ENCODE measurements around the gene LRCH1.

LRCH1 gene

DNA sequence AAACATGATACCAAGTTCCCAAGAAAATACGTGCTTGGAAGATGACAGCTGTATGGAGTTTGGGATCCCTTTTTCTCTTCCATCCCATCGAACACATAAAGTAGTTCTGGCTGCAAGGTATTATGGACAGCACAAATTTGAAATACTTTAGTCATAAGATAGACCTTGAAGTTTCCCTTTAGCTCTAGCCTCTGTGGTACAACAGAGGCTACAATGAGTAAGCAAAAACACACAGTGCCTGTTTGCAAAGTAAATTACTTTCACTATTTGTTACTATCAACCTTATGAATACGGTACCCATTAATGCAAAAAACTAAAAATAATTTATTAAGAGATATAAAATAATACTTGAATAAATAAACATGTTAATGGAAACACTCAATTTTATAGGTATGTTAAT is 21.0 kb upstream of the LRCH1 start:
- WGBS (ENCODE audit: insufficient coverage, insufficient read length) = no CpG with 5 or more reads among the region's 3 CpGs
- Histone ChIP-seq H3K36me3 (ENCODE audit: control insufficient read depth, insufficient read depth, low read length) (no peaks in the 10 kb centered on the region), H3K4me3 (ENCODE audit: low read length) (no peak overlapping the region), H3K27ac (ENCODE audit: low read length) (no peak overlapping the region), H3K4me1 (ENCODE audit: control insufficient read depth, insufficient read depth, low read length) (no peaks in the 10 kb centered on the region), H3K27me3 (ENCODE audit: control insufficient read depth, insufficient read depth, low read length) (no peaks in the 10 kb centered on the region), H3K9me3 (ENCODE audit: control insufficient read depth, insufficient read depth, low read length) (no peaks in the 10 kb centered on the region)
- DNase-seq (ENCODE audit: low read depth, low spot score) = no peak

DNA sequence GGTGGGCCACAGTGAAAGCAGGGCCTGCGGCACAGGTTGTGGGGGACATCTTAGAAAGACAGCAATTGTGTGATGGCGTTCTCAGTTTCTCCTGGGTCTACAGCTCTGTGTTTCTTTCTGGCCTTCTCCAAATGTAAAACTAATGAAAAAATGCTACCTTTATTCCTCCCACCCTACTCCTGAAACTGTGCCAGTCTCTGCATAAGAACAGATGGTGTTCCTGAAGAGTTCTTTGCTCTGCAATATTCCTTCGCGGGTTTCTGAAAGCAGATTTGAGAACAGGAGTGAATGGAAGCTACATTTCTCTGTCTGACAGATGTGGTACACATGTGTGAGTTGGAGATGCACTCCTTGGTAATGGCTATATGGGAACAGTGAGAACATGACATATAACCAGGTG is 18.0 kb upstream of the LRCH1 start:
- Histone ChIP-seq H3K36me3 (ENCODE audit: control insufficient read depth, insufficient read depth, low read length) (no peaks in the 10 kb centered on the region), H3K4me3 (ENCODE audit: low read length) (no peak overlapping the region)
- WGBS (ENCODE audit: insufficient coverage, insufficient read length) = no CpG with 5 or more reads among the region's 4 CpGs

DNA sequence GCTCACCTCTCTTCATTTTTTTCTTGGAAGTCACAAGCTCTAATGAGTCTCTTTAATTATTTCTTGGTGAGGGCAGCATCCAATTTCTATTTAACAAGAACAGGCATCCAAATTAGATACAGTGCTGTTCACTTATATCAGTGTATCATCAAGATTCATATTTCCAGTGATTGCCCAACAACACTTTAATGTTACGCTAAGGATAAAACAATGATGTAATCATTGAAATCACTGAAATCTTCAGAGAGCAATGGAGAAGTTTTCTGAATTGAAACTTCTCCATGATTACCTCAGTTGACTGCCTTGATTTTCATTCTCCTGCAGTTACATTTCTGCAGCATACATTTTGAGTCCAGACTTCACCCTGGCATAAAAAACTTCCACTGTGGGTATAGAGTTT is 17.1 kb upstream of the LRCH1 start:
- H3K4me1 ChIP-seq (ENCODE audit: control insufficient read depth, insufficient read depth, low read length) = no peaks in the 10 kb centered on the region
- H3K36me3 ChIP-seq (ENCODE audit: control insufficient read depth, insufficient read depth, low read length) = no peaks in the 10 kb centered on the region
- no peak overlapping the region for H3K27ac ChIP-seq (ENCODE audit: low read length)
- no peak for DNase-seq (ENCODE audit: low read depth, low spot score)
- no peak overlapping the region for H3K4me3 ChIP-seq (ENCODE audit: low read length)
- no peaks in the 10 kb centered on the region for H3K27me3 ChIP-seq (ENCODE audit: control insufficient read depth, insufficient read depth, low read length)
- H3K9me3 ChIP-seq (ENCODE audit: control insufficient read depth, insufficient read depth, low read length) = no peaks in the 10 kb centered on the region
- no CpG with 5 or more reads among the region's 1 CpG for WGBS (ENCODE audit: insufficient coverage, insufficient read length)

More for the DNA sequence above, 18.0 kb upstream of the LRCH1 start:
- Histone ChIP-seq H3K9me3 (ENCODE audit: control insufficient read depth, insufficient read depth, low read length) (no peaks in the 10 kb centered on the region), H3K4me1 (ENCODE audit: control insufficient read depth, insufficient read depth, low read length) (no peaks in the 10 kb centered on the region), H3K27ac (ENCODE audit: low read length) (no peak overlapping the region), H3K27me3 (ENCODE audit: control insufficient read depth, insufficient read depth, low read length) (no peaks in the 10 kb centered on the region)
- DNase-seq (ENCODE audit: low read depth, low spot score) = no peak

DNA sequence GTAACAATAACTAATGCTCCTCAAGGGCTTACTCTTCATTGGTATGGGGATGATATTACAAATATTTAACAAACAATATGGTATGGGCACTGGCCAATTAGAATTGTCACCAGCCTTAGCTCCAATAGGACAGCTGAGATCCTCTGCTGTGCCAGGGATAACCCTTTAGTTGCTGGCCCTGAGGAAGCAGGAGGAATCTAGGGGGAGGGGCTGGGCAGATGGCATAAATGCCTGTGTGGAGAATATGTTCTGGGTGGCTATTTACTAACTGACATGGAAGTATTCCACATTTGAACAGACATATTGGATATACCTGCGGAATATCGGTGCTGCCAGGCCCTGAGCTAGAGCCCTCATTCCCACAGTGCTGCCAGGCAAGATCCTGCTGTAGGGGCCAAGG is 16.6 kb upstream of the LRCH1 start:
- WGBS (ENCODE audit: insufficient coverage, insufficient read length) = no CpG with 5 or more reads among the region's 2 CpGs
- no peak overlapping the region for H3K27ac ChIP-seq (ENCODE audit: low read length)
- no peak for DNase-seq (ENCODE audit: low read depth, low spot score)

DNA sequence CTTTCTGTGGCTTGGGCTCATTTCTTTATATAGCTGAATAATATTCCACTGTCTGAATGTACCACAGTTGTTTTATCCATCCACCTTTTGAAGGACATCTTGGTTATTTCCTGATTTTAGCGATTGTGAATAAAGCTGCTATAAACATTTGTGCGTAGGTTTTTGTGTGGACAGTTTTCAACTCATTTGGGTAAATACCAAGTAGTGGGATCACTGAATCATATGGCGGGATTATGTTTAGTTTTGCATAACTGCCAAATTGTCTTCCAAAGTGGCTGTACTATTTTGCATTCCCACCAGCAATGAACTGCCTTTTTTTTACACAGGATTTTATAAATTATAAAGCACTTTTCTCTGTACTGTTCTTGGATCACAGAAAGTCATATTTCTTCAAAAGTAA is 13.7 kb upstream of the LRCH1 start:
- H3K27ac ChIP-seq (ENCODE audit: low read length) = no peak overlapping the region
- no peak for DNase-seq (ENCODE audit: low read depth, low spot score)
- H3K4me3 ChIP-seq (ENCODE audit: low read length) = no peak overlapping the region
- no CpG with 5 or more reads among the region's 3 CpGs for WGBS (ENCODE audit: insufficient coverage, insufficient read length)
- no peaks in the 10 kb centered on the region for H3K4me1 ChIP-seq (ENCODE audit: control insufficient read depth, insufficient read depth, low read length)
- H3K9me3 ChIP-seq (ENCODE audit: control insufficient read depth, insufficient read depth, low read length) = no peaks in the 10 kb centered on the region
- H3K36me3 ChIP-seq (ENCODE audit: control insufficient read depth, insufficient read depth, low read length) = no peaks in the 10 kb centered on the region
- no peaks in the 10 kb centered on the region for H3K27me3 ChIP-seq (ENCODE audit: control insufficient read depth, insufficient read depth, low read length)

More for the DNA sequence above, 16.6 kb upstream of the LRCH1 start:
- Histone ChIP-seq H3K36me3 (ENCODE audit: control insufficient read depth, insufficient read depth, low read length) (no peaks in the 10 kb centered on the region), H3K4me1 (ENCODE audit: control insufficient read depth, insufficient read depth, low read length) (no peaks in the 10 kb centered on the region), H3K27me3 (ENCODE audit: control insufficient read depth, insufficient read depth, low read length) (no peaks in the 10 kb centered on the region), H3K4me3 (ENCODE audit: low read length) (no peak overlapping the region), H3K9me3 (ENCODE audit: control insufficient read depth, insufficient read depth, low read length) (no peaks in the 10 kb centered on the region)

DNA sequence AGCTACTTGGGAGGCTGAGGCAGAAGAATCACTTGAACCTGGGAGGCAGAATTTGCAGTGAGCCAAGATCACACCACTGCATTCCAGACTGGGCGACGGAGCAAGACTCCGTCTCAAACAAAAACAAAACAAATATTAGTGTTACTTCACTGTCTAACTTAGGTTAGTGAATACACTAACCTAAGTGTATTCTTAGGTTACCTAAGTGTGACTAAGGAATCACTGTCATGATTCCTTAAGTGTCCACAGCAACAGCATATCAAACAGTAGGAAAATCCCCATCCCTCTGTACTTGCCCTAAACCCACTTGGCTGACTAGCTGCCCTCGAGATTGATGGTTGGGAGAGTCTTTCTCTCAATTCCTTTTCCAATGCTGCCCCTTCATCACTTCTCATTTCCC is 11.8 kb upstream of the LRCH1 start:
- WGBS (ENCODE audit: insufficient coverage, insufficient read length) = no CpG with 5 or more reads among the region's 4 CpGs
- no peak overlapping the region for H3K4me3 ChIP-seq (ENCODE audit: low read length)
- no peaks in the 10 kb centered on the region for H3K36me3 ChIP-seq (ENCODE audit: control insufficient read depth, insufficient read depth, low read length)
- DNase-seq (ENCODE audit: low read depth, low spot score) = no peak
- no peaks in the 10 kb centered on the region for H3K4me1 ChIP-seq (ENCODE audit: control insufficient read depth, insufficient read depth, low read length)
- no peaks in the 10 kb centered on the region for H3K27me3 ChIP-seq (ENCODE audit: control insufficient read depth, insufficient read depth, low read length)
- no peaks in the 10 kb centered on the region for H3K9me3 ChIP-seq (ENCODE audit: control insufficient read depth, insufficient read depth, low read length)
- H3K27ac ChIP-seq (ENCODE audit: low read length) = no peak overlapping the region

DNA sequence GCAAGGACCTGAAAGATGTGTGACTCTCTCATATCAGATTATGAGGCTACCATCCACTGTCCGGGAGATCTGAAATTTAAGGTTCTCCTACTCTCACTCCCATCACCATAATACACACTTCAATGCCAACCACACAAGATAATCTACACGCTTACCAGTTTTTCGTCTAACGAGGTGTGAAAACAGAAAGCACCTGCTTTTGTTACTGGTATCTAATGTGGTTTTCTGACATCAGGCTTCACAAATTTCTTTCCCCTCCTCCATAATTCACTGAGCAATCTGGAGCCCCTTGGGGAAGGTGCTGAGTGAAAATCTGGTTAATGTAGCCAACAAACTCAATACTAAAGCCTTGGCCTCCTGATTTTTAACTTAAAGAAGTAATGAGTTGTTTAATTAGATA is 10.1 kb upstream of the LRCH1 start:
- WGBS (ENCODE audit: insufficient coverage, insufficient read length) = 100% methylated on average over 2 of the region's 4 CpGs
- Histone ChIP-seq H3K27ac (ENCODE audit: low read length) (no peak overlapping the region), H3K4me1 (ENCODE audit: control insufficient read depth, insufficient read depth, low read length) (no peaks in the 10 kb centered on the region), H3K27me3 (ENCODE audit: control insufficient read depth, insufficient read depth, low read length) (no peaks in the 10 kb centered on the region), H3K36me3 (ENCODE audit: control insufficient read depth, insufficient read depth, low read length) (no peaks in the 10 kb centered on the region), H3K9me3 (ENCODE audit: control insufficient read depth, insufficient read depth, low read length) (no peaks in the 10 kb centered on the region), H3K4me3 (ENCODE audit: low read length) (no peak overlapping the region)
- no peak for DNase-seq (ENCODE audit: low read depth, low spot score)

DNA sequence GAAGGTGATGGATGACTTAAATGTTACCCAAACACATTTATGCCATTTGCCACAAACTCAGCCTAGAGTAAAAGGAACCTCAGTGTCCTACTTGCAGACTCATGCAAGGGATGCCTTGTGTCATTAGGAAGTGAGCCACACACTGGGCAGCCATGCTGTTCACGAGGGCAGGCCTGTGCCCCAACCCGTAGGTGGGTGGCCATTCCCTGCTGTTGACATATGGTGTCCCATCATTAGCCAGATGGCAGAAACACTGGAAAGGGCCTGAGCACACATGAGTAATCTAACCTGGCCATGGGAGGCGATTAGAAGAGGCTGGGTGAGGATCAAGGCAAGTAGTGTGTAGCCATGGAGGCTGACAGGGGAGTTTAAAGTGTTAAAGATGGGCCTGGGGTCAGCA is 9.7 kb upstream of the LRCH1 start:
- Histone ChIP-seq H3K4me3 (ENCODE audit: low read length) (no peak overlapping the region), H3K36me3 (ENCODE audit: control insufficient read depth, insufficient read depth, low read length) (no peaks in the 10 kb centered on the region), H3K27me3 (ENCODE audit: control insufficient read depth, insufficient read depth, low read length) (no peaks in the 10 kb centered on the region), H3K9me3 (ENCODE audit: control insufficient read depth, insufficient read depth, low read length) (no peaks in the 10 kb centered on the region), H3K27ac (ENCODE audit: low read length) (no peak overlapping the region), H3K4me1 (ENCODE audit: control insufficient read depth, insufficient read depth, low read length) (no peaks in the 10 kb centered on the region)
- DNase-seq (ENCODE audit: low read depth, low spot score) = no peak
- no CpG with 5 or more reads among the region's 3 CpGs for WGBS (ENCODE audit: insufficient coverage, insufficient read length)

DNA sequence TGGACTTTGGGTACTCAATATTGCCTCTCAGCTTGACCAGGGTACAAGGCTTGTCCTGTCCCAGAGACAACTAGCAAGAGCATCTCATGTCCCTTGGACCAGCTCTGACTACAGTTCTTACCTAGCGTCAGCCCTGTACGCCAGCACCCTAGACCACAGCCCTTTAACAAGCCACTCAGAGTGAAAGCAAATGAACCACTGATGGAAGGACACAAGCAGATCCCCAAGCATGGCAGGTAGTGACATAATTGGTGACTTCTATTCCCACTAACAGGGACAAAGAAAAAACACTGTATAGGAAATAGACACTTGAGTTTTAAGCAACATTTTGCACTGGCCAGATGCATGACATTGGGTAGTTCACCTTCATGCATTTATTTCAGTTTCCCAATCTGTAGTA is 8.8 kb upstream of the LRCH1 start:
- Histone ChIP-seq H3K4me1 (ENCODE audit: control insufficient read depth, insufficient read depth, low read length) (no peaks in the 10 kb centered on the region), H3K27me3 (ENCODE audit: control insufficient read depth, insufficient read depth, low read length) (no peaks in the 10 kb centered on the region), H3K9me3 (ENCODE audit: control insufficient read depth, insufficient read depth, low read length) (no peaks in the 10 kb centered on the region), H3K27ac (ENCODE audit: low read length) (no peak overlapping the region), H3K4me3 (ENCODE audit: low read length) (no peak overlapping the region), H3K36me3 (ENCODE audit: control insufficient read depth, insufficient read depth, low read length) (no peaks in the 10 kb centered on the region)
- no peak for DNase-seq (ENCODE audit: low read depth, low spot score)
- no CpG with 5 or more reads among the region's 2 CpGs for WGBS (ENCODE audit: insufficient coverage, insufficient read length)

DNA sequence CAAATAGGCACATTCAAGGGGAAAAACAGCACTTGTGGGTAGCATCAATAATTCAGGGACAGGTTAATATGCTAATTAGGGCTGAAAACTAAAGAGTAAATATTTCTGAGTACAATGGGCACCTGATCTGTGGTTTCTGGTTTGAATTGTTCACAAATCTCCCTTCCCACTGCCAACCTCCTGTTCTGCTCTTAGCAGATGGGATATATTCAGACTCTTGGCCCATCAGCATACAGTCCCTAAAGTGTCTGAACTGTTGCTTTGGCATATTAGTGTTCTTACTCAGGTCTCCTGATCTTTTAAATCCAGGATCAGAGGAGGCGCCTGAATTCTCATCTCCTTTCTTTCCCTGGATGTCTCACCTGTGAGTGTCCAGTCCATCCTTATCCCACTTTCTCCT is 8.2 kb upstream of the LRCH1 start:
- H3K27me3 ChIP-seq (ENCODE audit: control insufficient read depth, insufficient read depth, low read length) = no peaks in the 10 kb centered on the region
- H3K36me3 ChIP-seq (ENCODE audit: control insufficient read depth, insufficient read depth, low read length) = no peaks in the 10 kb centered on the region
- no peak for DNase-seq (ENCODE audit: low read depth, low spot score)
- no peak overlapping the region for H3K27ac ChIP-seq (ENCODE audit: low read length)
- no CpG with 5 or more reads among the region's 1 CpG for WGBS (ENCODE audit: insufficient coverage, insufficient read length)
- no peak overlapping the region for H3K4me3 ChIP-seq (ENCODE audit: low read length)
- no peaks in the 10 kb centered on the region for H3K9me3 ChIP-seq (ENCODE audit: control insufficient read depth, insufficient read depth, low read length)
- no peaks in the 10 kb centered on the region for H3K4me1 ChIP-seq (ENCODE audit: control insufficient read depth, insufficient read depth, low read length)

DNA sequence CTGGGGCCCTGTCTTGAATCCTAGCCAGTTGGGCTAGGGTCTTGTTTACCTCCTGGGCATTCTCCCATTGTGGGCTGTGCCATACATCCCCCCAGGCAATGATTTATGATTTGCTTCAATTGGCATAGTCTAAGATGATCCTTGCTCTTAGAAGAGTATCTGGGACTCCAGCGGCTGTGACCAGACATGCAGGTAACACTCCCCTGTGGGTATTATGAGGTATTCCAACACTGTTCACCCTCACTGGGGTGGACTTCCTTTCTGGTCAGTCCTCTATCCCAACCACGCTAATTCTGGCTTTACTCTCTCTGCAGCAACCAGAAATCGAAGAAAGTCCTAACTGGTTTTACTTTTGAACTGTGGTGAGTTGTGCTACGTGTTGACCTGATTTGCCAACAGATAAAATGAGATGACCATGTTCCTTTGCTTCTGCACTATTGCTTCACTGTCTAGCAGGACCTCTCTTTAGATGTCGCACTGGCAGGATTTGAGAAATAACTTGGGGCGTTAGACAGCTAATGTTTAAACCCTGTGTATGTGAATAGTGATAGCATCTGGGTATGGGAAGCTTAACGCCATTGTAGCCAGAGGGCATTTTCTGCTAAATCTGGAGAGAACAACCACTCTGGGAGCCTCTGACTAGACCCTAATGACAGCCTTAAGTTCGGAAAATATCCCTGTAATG is 6.7 kb upstream of the LRCH1 start:
- DNase-seq (ENCODE audit: low read depth, low spot score) = no peak
- no CpG with 5 or more reads among the region's 8 CpGs for WGBS (ENCODE audit: insufficient coverage, insufficient read length)
- H3K4me1 ChIP-seq (ENCODE audit: control insufficient read depth, insufficient read depth, low read length) = no peaks in the 10 kb centered on the region

More for the DNA sequence above, 6.7 kb upstream of the LRCH1 start:
- no peaks in the 10 kb centered on the region for H3K36me3 ChIP-seq (ENCODE audit: control insufficient read depth, insufficient read depth, low read length)
- H3K4me3 ChIP-seq (ENCODE audit: low read length) = no peak overlapping the region
- H3K9me3 ChIP-seq (ENCODE audit: control insufficient read depth, insufficient read depth, low read length) = no peaks in the 10 kb centered on the region
- no peaks in the 10 kb centered on the region for H3K27me3 ChIP-seq (ENCODE audit: control insufficient read depth, insufficient read depth, low read length)
- no peak overlapping the region for H3K27ac ChIP-seq (ENCODE audit: low read length)
